Stimulated activated CD8-positive, alpha-beta memory T cell treated with anti-CD3 and anti-CD28 coated beads, Interleukin-15, amount 100 ng/mL, for 4 hours (primary cell): ENCODE results near the gene ABCG1.
"Not testable (repeated sequence)": the region's sequence is repeated elsewhere in the genome, so short reads cannot be mapped to it uniquely, and the experiment has no call there.

ENCODE experiments used
- DNase-seq, 2 donors: peaks; one replicate each; pipeline ENCODE4 v3.0.0-alpha.2; 2020; ENCODE audit warnings: low read depth in 2 of 2

Gene ABCG1

GRCh38 chr21:42291003-42291750 is 72.2 kb downstream of the ABCG1 start:
- no peak for DNase-seq

- DNase-seq, result no peak
Measured at GRCh38 chr21:42291751-42292562, 73.0 kb downstream of the ABCG1 start.

GRCh38 chr21:42292563-42293142 is 73.7 kb downstream of the ABCG1 start:
- not testable (repeated sequence) for DNase-seq

DNA sequence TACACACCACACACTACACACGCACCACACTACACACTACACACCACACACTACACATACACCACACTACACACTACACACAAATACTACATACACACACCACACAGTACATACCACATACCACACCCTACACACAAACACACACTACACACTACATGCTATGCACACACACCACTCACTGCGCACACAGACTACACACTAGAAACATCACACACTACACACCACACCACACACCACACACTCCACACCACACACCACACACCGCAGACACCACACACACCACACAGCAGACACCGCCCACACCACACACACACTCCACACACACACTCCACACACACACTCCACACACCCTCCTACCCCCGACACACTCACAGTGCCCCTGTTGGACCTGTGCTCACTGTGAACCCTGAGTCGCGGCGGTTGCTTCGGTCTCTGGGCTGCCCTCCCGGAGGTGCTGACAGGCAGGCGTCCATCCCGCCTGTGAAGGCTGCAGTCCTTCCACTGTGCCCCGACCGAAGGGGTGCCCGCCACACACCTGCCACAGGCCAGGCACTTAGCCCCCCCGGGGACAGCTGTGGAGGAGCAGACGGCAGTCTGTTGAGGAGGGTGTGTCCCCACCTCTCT is 74.8 kb downstream of the ABCG1 start:
- DNase-seq, result no peak

GRCh38 chr21:42294273-42294880 is 75.4 kb downstream of the ABCG1 start:
- DNase-seq, result no peak

- no peak for DNase-seq
Measured at GRCh38 chr21:42295845-42296244, 76.9 kb downstream of the ABCG1 start.

GRCh38 chr21:42296501-42296900 is 77.6 kb downstream of the ABCG1 start:
- no peak for DNase-seq

DNA sequence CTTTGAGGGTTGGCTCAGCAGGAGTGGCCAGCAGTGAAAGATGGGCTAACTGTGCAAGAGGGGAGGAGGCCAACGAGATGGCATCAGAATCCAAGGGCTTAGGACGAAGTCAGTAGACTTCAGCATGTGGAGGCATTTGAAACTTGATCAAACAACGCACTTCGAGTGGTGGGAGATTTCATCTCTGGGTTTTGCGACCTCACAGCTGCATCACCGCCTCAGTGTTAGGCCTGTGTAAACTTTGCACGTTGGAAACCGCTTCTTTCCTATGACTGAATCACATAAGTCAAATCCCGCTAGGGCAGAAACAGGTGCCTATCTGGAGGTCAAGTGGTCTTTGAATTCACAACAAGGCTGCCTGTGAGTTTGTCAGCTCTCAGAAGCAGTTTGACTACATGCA is 78.4 kb downstream of the ABCG1 start:
- no peak for DNase-seq

DNA sequence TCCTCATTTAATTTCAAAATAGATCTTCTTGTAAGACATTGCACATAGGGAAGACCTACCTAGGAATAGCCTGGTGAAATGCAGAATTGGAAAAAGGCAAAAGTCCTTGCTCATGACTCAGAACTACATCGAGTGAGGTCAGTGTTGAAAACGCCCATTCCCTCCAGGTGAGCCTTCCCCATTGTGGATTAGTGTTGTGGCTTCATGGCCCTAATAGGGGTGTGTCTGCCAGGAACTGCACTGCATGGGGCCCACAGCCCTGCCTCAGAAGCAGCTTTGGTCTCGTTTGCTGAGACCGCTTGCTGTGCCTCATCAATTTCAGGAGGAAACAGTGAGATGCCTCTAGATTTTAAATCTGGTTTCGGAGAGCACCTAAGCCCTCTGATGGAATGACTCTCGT is 79.3 kb downstream of the ABCG1 start:
- no peak for DNase-seq

GRCh38 chr21:42298657-42299056 is 79.7 kb downstream of the ABCG1 start:
- no peak for DNase-seq

DNA sequence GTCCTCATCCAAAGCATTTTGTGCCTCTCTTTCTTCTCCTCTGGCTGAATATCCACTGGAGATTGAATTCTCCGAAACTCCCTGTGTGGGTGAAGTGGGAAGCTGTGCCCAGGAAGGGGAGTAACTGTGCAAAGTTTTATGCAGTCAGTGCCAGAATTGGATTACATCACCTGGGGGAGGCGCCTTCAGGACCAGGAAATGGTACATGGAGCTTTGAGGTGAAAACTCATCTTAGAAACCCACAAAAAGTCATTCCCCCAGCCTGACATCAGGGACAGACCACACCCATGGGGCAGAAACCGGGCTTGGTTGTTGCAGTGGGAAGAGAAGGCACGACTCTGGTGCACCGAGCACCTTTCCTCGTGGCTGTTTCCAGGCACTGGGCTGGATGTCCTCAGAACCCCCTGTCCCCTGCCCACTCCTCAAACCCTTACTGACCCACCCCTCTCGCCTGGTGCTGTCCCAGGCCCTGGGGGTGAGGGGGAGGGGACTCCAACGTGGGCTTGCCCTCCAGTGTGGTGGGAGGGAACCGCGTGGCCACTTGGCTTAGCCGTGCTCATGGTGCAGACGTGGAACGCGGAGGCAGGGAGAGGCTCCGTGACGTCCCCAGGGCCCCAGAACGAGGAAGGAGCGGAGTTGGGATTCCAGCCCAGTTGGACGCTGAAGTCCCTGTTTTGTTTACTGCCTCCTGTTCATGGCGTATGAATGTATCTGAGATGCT is 80.5 kb downstream of the ABCG1 start:
- DNase-seq, result no peak

DNA sequence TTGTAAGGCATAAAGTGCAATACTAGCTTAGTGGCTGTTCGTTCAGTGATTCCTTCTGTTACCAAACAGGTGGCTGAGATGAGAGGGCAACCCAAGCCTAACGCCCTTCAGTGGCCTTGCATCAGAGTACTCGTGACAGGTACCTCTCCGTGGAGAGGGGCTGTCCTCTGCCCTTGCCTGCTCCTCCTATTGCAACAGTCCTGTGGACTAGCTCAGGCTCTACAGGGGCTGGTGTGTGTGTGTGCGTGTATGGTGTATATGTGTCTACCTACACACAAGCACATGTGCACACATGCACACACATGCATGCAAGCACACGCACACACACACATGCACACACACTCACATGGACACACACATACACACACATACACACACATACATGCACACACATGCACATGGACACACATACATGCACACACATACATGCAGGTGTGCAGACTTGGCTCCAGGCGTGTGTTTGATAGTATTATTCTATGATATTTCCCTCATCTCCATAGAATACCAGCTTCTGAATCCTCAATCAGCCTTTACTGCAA is 81.2 kb downstream of the ABCG1 start:
- DNase-seq, result no peak

- DNase-seq, result no peak
Measured at GRCh38 chr21:42300956-42301355, 82.0 kb downstream of the ABCG1 start.

DNA sequence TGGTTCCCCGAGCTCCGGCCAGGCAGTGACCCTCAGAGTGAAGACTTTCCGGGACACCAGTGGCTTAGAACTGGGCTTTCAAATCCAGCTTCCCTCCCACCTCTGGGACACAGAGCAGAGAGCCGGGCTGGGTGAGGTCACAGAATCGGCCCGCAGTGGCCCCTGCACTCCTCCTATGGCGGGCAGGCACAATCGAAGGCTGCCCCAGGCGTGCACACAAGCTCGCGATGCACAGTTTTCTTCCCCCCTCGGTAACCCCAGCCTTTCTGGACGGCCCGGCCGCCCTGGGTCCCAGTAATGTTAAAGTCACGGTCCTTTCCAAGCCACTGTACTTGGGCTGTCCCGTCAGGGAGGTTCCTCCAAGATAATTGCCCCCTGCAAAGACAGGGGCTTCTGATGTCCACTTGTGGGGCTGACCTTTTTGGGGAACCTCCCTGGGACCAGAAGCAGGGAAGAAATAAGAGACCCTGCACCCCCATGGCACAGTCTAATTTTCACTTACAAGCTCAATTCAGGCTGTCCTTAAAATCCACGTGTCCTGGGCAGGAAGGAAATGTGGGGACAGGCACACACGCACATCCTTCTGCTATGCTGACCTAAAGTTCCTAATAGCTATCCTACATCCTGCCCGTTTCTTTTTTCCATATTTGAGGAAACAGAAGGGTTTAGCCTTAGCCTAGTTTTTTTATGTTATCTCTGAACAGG is 82.6 kb downstream of the ABCG1 start:
- no peak for DNase-seq

GRCh38 chr21:42302076-42302650 is 83.2 kb downstream of the ABCG1 start:
- DNase-seq, result no peak

DNA sequence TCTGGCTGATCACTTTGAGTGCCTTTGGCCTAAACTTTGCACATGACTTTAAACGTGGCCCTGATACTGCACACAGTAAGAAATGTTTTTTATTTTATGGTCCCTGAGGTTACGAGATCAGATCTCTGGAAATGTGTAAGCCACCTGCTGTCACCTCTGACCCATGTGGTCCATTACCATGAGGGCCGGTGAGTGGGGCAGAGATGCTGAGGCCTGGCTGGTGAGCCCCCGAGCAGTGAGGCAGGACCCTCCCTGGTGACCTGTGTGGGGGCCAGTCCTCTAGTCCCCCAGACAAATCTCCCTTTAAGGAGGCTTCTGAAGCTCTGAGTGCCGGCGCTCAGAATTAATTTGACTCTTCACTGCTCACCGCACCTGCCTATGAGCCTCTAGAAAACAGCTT is 83.9 kb downstream of the ABCG1 start:
- no peak for DNase-seq

GRCh38 chr21:42303443-42303842 is 84.5 kb downstream of the ABCG1 start:
- DNase-seq, result no peak

DNA sequence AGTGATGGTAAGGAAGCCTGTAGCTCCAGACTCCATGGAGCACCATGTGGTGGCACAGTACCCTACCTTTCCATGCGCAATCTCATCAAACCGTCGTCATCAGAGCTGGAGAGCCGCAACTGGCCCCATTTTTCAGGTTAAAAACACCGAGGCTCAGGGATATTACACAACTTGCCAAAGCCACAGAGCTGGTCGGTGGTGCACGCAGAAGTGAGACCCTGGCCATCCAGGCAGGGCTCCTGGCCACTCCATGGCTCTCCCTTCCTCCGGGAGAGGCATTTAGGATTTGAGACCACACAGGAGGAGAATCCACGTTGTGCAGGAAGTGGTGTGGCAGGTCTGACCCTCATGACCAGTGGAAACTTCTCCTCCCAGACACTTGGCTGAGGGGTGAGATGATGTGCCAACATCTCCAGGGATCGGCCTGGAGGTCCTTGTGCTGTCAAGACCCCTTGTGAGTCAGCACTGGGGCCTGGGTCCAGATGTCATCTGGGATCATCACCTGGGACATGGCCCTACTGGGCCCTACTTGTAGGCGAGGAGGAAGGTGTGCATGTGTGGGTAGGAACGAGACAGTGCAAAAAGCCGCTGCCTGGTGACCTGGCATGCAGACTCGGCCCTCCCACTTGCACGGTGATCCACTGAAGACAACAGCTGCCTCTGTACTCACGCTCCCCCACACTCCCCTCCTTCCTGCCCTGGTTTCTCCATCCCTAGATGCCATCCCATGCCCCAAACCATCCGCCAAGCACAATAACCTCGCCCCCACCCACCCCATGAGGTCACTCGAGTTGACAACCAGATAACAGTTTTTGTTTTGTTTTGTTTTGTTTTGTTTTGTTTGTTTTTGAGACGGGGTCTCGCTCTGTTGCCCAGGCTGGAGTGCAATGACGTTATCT is 85.9 kb downstream of the ABCG1 start:
- no peak for DNase-seq

- DNase-seq, result no peak
Measured at GRCh38 chr21:42305707-42306147, 86.8 kb downstream of the ABCG1 start.
